VCaP (cell line): ENCODE data around the gene SLC25A22.
A peak's percentile ranks its signal among the peaks of the same experiment; 100 is the strongest.

Experiments
- H3K27ac ChIP-seq: fragments of 450-650 bp; 2 replicates; pipeline ENCODE4 v1.5.1; 2017
- TF ChIP-seq, protein P1 (sequence below): fragments of 450-650 bp; conservative IDR thresholded peaks from 2 replicates; pipeline ENCODE4 v1.5.1; 2017; ENCODE audit warnings: mild to moderate bottlenecking, moderate library complexity

SLC25A22 gene

DNA sequence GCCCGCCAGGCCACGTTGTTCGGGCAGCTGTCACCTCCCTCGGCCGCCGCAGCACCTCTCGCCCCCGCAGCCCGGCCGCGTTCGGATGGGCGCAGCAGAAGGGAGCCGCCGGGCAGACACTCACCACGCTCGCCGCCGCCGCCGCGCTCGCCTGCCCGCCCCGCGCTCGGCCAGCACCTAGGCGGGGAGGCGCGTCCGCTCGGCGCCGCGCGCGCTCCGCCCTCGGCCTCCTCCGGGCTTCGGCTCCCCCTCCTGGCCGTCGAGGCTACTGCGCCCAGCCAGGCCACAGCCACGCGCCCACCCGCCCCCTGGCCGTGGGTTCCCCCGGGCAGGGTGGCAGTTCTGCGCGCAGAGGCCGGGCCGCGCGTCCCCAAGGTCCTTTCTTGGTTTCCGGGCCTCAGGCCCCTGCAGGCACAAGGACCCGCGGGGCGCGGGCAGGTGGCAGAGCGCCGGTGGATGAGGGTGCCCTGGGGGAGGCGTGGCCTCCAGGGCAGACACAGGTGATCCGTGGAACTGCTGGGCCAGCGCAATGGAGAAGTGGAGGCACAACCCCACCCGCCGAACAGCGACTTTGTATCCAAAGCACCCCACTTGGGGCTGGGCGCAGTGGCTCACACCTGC, at the start of gene SLC25A22:
SLC25A22 (minus strand) TSS at position 189 of the 621 bp plus-strand sequence. CDS start 3,275 bp downstream, outside the sequence.
- H3K27ac ChIP-seq: peak within 1 kb of the TSS; percentile 89
- TF ChIP-seq, protein P1, sequence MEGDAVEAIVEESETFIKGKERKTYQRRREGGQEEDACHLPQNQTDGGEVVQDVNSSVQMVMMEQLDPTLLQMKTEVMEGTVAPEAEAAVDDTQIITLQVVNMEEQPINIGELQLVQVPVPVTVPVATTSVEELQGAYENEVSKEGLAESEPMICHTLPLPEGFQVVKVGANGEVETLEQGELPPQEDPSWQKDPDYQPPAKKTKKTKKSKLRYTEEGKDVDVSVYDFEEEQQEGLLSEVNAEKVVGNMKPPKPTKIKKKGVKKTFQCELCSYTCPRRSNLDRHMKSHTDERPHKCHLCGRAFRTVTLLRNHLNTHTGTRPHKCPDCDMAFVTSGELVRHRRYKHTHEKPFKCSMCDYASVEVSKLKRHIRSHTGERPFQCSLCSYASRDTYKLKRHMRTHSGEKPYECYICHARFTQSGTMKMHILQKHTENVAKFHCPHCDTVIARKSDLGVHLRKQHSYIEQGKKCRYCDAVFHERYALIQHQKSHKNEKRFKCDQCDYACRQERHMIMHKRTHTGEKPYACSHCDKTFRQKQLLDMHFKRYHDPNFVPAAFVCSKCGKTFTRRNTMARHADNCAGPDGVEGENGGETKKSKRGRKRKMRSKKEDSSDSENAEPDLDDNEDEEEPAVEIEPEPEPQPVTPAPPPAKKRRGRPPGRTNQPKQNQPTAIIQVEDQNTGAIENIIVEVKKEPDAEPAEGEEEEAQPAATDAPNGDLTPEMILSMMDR: peak; percentile 94

DNA sequence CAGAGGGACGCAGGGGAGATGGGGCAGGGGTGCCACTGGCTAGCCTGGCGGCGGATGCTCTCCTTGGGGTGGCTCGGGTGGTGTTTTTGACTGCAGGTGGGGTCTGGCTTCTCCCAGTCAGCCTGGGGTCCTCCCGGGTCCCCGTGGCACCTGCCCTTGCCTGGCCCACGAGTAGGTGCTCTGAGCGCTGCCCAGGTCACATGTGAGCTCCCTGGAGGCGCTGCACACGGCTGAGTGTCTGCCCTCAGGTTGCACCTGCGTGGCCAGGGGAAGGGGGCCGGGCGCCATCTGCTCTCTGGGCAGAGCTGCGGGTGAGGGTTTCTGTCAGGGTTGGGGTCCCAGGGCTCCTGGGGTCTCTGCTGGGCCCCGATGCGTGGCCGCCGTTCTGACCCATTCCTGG, 49.8 kb upstream of the SLC25A22 start:
- TF ChIP-seq, protein P1: no peak
- H3K27ac ChIP-seq: no peak overlapping the region

DNA sequence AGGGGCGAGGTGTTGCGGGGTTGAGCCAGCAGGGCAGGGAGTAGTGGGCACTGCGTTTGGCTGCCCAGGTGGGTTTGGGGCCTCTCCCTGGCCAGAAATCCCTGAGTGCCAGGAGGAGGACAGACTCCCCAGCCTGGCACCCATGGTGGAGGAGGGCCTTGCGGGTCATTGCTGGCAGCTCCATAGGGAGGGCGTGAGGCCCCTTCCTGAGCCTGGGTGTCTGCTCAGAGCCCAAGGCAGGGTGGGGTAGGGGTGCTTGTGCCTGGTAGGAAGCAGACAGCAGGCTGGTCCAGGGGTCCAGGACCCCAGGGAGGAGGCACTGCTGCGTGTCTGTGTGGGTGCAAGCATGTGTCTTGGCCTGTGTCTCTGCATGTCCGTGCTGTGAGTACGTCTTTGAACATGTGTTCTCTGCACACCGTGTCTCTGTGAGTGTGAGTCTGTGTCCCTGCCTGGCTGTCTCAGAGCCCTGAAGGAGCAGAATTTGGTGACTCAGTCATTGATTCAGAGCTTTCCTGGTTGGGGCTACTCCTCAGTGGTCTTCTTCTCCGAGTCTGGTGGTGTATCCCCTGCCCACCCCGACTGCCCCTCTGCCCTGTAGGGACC, 48.5 kb upstream of the SLC25A22 start:
- TF ChIP-seq, protein P1: no peak
- no peak overlapping the region for H3K27ac ChIP-seq

DNA sequence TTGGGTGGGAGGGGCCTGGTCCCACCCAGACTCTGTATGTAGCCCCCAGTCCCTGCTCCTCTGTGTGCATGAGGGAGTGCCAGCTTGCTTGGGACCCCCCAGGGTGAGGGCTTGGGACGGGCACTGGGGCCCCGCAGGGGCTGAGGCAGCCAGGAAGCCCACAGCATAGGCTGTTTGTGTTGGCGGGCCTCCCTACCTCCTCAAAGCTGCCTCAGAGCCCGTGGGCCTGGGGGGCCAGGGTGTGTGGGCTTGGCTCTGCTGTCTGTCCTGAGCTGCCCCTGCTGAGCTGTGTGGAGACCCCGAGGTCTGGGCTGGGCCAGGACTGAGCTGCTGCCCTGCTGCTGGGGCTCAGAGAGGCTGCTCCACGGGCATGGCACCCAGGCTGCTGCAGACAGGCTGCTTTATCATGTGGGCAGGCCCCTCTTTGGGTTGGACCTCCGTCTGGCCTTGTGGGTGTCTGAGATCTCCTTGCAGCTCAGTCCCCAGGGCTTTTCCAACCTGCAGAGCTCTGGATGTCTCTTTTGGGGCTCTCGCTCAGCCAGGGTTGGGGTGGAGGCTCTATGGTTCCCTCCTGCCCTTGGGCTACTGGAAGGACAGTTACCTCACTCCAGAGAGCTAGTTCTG, 47.9 kb upstream of the SLC25A22 start:
- TF ChIP-seq, protein P1: no peak
- peak overlapping the region; percentile 95; the same call in 1 of the 2 replicates for H3K27ac ChIP-seq

DNA sequence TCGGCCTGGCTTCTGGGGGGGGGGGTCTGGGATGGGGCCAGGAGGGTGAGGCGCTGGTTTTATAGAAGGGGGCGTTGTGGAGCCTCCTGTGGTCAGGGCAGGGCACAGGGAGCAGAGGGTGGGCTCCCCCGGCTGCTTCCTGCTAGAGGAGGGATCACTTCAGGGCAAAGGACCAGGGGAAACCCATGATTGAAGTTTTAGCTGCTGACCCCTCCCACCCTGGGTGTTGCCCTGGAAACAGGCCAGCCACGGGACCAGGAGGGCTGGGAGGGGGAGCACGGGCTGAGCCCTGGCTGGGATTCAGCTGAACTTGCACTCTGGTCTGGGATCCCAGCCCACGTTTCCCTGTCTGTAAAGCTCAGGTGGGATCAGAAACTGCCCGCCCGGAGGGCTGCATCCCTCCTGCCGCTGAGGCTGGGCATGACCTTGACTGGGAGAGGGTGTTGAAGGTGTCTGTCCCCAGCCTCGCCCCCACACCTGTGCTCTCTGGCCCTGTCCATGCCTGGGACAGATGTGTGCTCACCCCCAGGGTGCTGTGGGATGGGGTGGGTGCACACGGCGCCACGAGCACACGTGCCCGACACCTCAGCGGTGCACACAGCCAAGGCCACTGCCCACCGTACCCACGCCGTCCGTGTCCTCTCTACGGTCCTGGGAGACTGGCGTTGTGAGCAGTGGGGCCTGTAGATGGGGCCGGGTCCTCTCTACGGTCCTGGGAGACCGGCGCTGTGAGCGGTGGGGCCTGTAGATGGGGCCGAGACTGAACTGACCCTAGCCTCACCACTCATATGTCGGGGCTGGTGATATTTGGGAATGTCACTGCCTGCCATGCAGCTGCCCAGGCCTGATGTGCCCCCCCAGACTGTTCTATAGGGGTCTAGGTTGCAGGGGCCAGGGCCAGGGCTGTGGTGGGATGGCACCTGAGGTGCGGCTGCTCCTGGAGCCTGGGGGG, 46.9 kb upstream of the SLC25A22 start:
- TF ChIP-seq, protein P1: no peak
- peak overlapping the region; percentile 95 for H3K27ac ChIP-seq

DNA sequence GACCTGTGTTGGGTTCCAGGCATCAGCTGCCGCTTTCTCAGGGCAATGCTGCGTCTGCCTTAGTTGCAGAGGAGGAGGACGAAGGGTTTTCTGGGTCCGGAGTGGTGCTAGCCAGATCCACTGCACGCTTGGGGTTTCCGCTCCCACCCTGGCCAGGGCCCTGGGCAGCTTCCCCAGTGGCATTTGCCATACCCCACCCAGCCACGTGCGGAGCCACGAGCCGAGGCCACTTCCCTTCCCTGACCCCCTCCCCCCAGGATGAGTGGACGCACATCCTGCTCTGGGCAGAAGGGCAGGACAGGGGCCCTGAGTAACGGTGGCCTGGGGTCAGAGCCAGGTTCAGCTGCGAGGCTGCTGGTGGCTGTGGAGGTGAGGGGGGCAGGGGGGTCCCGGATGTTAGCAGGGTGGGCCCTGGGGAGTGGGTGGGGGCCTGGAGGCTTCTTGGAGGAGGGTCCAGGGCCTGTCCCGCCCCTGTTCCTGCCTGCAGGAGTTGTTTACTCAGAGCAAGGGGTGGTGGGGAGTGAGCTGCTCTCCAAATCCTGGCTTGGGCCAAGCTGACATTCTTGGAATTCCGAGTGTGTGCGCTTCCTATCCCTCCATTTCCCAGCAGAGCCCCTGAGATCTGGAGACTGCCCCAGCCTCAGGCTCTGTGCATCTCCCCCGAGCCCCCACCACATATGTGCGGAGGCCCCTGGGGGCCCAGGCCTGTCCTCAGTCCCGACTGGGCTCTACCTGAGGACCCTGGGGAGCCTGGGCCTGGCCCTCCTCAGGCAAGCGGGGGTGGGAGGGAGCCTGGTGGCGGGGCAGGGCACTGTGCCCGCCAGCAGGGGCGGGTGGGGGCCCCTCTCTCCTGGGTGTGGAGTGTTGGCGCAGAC, 46.0 kb upstream of the SLC25A22 start:
- peak overlapping the region; percentile 95 for H3K27ac ChIP-seq
- TF ChIP-seq, protein P1: no peak
